AG04450 (cell line): ENCODE data around the gene CDK11B. TPM values are rescaled to one million over a fixed set of nuclear protein-coding genes. Genes with fewer than 3 reads are reported as not detected.

Experiments
- CTCF ChIA-PET: fragments of 300-600, 350-600 bp; formaldehyde crosslinking; extraction: SDS; loops from one replicate; lab custom pipeline; 2022; ENCODE audit warnings: antibody characterized with exemption, inconsistent platforms; lab: Charles Lee
- POLR2A ChIA-PET: fragments of 350-600 bp; formaldehyde crosslinking; extraction: SDS; loops from one replicate; lab custom pipeline; 2021; ENCODE audit warnings: antibody characterized with exemption, inconsistent platforms; lab: Yijun Ruan, JAX
- DNase-seq: peaks from one replicate; pipeline ENCODE4 v3.0.0-alpha.2; 2011; ENCODE audit warnings: low read depth, low spot score
- H3K27ac ChIP-seq: one replicate; pipeline ENCODE4 v1.5.1; 2012; ENCODE audit warnings: low read depth, low read length, control low read depth
- H3K27me3 ChIP-seq: one replicate; pipeline ENCODE4 v1.6.0; 2012; ENCODE audit warnings: low read length; ENCODE audit not compliant: control insufficient read depth, insufficient read depth
- H3K4me3 ChIP-seq: 2 replicates; pipeline ENCODE4 v1.5.1; 2011; ENCODE audit warnings: mild to moderate bottlenecking, low read depth, low read length, control low read depth
- H3K9me3 ChIP-seq: 2 replicates; pipeline ENCODE4 v1.5.1; 2012; ENCODE audit warnings: low read length; ENCODE audit not compliant: control insufficient read depth, insufficient read depth
- CTCF ChIP-seq: IDR thresholded peaks from 2 replicates; pipeline ENCODE4 v1.5.1; 2011; ENCODE audit warnings: low read depth, low read length, control low read depth, inconsistent platforms
- polyA plus RNA-seq: library from polyadenylated mRNA; depleted of rRNA; stranded (reverse); fragments of >200 nt; gene quantifications from 2 replicates; pipeline ENCODE4 v1.2.3, GENCODE V29; 2011

Gene CDK11B
- polyA plus RNA-seq, 1 experiment: 6.7 TPM

- no peak for DNase-seq
- POLR2A ChIA-PET: interaction anchor here (1.0 kb wide), 1 partner anchor 117 kb away, joined by 3 read pairs; no protein-coding TSS in a partner anchor
- CTCF ChIA-PET: no interaction called here
- no peak for TF ChIP-seq CTCF
- H3K27ac ChIP-seq: no peak overlapping the region
- H3K9me3 ChIP-seq: no peaks in the 10 kb centered on the region; the same call in 1 of the 2 replicates
- peaks cover 3% of the 10 kb centered on the region for H3K27me3 ChIP-seq
- H3K4me3 ChIP-seq: no peak overlapping the region
Observed at GRCh38 chr1:1627829-1628753, 30.7 kb downstream of the CDK11B start.

- ChIA-PET CTCF (no interaction called here), POLR2A (no interaction called here)
- Histone ChIP-seq H3K4me3 (no peak overlapping the region), H3K9me3 (no peaks in the 10 kb centered on the region; the same call in 1 of the 2 replicates), H3K27me3 (peaks cover 3% of the 10 kb centered on the region), H3K27ac (no peak overlapping the region)
- no peak for DNase-seq
- TF ChIP-seq CTCF: no peak
Observed at GRCh38 chr1:1627261-1627828, 31.5 kb downstream of the CDK11B start.

- DNase-seq: no peak
- Histone ChIP-seq H3K27me3 (no peaks in the 10 kb centered on the region), H3K27ac (no peak overlapping the region), H3K4me3 (no peak overlapping the region), H3K9me3 (no peaks in the 10 kb centered on the region; the same call in 1 of the 2 replicates)
- no peak for TF ChIP-seq CTCF
- POLR2A ChIA-PET: interaction anchor here (0.6 to 0.9 kb wide), 2 partner anchors 11 to 12 kb away, joined by 3 read pairs; partner anchors contain the start of gene MIB2
- CTCF ChIA-PET: no interaction called here
Observed at GRCh38 chr1:1626207-1627141, 32.3 kb downstream of the CDK11B start.

- no peak overlapping the region for H3K27ac ChIP-seq
- ChIA-PET POLR2A (interaction anchor here (0.6 to 0.9 kb wide), 2 partner anchors 10 to 12 kb away, joined by 3 read pairs; partner anchors contain the start of gene MIB2), CTCF (interaction anchor here (0.6 kb wide), 1 partner anchor 258 kb away, joined by 4 read pairs; no protein-coding TSS in a partner anchor)
- TF ChIP-seq CTCF: no peak
- H3K9me3 ChIP-seq: no peaks in the 10 kb centered on the region; the same call in 1 of the 2 replicates
- H3K4me3 ChIP-seq: no peak overlapping the region
- no peak for DNase-seq
- H3K27me3 ChIP-seq: no peaks in the 10 kb centered on the region
Observed at GRCh38 chr1:1625824-1626206, 33.0 kb downstream of the CDK11B start.
